SW 1271 (cell line): Measurements from ENCODE around the gene PCDHGA4.
"Not testable (repeated sequence)": the region's sequence is repeated elsewhere in the genome, so short reads cannot be mapped to it uniquely, and the experiment has no call there.

ENCODE experiments used
- DNase-seq, 2 experiments: peaks; one replicate each; lab custom pipeline; 2025; lab: John Stamatoyannopoulos, UW

PCDHGA4 gene

DNA sequence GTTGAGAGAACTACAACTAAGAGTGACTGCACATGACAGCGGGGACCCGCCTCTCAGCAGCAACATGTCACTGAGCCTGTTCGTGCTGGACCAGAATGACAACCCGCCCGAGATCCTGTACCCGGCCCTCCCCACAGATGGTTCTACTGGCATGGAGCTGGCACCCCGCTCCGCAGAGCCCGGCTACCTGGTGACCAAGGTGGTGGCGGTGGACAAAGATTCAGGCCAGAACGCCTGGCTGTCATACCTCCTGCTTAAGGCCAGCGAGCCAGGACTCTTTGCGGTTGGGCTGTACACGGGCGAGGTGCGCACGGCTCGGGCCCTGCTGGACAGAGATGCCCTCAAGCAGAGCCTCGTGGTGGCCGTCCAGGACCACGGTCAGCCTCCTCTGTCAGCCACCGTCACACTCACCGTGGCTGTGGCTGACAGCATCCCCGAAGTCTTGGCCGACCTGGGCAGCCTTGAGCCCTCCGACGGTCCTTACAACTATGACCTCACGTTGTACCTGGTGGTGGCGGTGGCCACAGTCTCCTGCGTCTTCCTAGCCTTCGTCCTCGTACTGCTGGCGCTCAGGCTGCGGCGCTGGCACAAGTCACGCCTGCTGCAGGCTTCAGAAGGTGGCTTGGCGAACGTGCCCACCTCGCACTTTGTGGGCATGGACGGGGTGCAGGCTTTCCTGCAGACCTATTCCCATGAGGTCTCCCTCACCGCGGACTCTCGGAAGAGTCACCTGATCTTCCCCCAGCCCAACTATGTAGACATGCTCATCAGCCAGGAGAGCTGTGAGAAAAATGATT, 29.8 kb downstream of the PCDHGA4 start:
- no peak for DNase-seq

DNA sequence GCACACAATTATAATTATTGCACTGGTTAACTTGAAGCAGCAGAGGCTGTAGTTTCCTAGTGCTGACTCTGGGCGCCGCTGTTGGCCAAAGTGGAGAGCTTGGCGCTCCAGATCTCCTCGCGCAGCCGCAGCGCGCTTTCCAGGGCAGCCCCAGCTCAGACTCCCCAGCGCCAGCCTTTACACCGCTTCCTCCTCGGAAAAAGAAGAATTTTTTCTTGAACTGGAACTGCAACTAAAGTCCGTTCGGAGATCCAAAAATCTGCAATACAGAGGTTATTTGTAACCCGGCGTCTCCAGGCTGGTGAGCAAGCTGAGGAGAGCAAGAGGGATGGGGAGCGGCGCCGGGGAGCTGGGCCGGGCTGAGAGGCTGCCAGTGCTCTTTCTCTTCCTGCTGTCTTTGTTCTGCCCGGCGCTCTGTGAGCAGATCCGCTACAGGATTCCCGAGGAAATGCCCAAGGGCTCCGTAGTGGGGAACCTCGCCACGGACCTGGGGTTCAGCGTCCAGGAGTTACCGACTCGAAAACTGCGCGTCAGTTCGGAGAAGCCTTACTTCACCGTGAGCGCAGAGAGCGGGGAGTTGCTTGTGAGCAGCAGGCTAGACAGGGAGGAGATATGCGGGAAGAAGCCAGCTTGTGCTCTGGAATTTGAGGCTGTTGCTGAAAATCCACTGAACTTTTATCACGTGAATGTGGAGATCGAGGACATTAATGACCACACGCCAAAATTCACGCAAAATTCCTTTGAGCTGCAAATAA, 32.9 kb downstream of the PCDHGA4 start, which contains the start of gene PCDHGB4:
TSS of gene PCDHGB4 (plus strand) at position 142 of the 755 bp plus-strand sequence. CDS start at position 329, 187 bp downstream.
- not testable (repeated sequence) for DNase-seq

DNA sequence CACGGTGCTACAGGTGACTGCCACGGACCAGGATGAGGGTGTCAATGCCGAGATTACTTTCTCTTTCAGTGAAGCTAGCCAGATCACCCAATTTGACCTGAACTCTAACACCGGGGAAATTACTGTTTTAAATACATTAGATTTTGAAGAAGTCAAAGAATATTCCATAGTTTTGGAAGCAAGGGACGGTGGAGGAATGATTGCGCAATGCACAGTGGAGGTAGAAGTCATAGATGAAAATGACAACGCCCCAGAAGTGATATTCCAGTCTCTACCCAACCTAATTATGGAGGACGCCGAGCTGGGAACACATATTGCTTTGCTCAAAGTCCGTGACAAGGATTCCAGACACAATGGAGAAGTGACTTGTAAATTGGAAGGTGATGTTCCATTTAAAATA, 33.8 kb downstream of the PCDHGA4 start:
- DNase-seq = no peak

DNA sequence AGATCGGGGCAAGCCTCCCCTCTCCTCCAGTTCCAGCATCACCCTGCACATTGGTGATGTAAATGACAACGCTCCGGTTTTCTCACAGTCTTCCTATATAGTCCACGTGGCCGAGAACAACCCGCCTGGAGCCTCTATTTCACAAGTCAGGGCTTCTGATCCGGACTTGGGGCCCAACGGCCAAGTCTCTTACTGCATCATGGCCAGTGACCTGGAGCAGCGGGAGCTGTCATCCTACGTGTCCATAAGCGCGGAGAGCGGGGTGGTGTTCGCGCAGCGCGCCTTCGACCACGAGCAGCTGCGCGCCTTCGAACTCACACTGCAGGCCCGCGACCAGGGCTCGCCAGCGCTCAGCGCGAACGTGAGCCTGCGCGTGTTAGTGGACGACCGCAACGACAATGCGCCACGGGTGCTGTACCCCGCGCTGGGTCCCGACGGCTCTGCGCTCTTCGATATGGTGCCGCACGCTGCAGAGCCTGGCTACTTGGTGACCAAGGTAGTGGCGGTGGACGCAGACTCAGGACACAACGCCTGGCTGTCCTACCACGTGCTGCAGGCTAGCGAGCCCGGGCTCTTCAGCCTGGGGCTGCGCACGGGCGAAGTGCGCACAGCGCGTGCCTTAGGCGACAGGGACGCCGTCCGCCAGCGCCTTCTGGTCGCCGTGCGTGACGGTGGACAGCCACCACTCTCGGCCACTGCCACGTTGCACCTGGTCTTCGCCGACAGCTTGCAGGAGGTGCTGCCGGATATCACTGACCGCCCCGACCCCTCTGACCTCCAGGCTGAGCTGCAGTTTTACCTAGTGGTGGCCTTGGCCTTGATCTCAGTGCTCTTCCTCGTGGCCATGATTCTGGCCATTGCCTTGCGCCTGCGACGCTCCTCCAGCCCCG, 34.6 kb downstream of the PCDHGA4 start:
- DNase-seq = no peak

DNA sequence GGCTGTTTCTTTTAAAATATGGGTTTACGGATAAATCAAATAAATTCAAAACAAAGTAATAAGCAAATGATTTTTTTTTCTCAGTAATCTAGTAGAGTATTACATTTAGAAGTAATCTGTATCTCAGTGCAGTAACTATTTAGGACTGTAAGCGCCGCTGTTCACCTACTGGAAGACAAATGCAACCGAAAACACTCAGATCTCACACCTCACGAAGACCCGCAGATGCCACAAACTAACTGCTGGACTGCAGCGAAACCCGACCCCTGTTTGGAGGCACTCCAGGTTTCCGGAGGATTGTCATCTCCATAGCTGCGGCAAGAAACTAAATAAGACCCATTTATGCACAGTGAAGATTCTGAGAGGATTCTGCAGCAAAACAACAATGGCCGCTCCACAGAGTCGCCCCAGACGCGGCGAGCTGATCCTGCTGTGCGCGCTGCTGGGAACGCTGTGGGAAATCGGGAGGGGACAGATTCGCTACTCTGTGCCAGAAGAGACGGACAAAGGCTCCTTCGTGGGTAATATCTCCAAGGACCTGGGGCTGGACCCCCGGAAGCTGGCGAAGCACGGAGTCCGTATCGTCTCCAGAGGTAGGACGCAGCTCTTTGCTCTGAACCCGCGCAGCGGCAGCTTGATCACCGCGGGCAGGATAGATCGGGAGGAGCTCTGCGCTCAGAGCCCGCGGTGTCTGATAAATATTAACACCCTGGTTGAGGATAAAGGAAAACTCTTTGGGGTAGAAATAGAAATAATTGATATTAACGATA, 37.8 kb downstream of the PCDHGA4 start, which contains the start of gene PCDHGA8:
TSS of gene PCDHGA8 (plus strand) at position 205 of the 770 bp plus-strand sequence. CDS start at position 386, 181 bp downstream.
- peak in 1 of 2 experiments; percentile 52 for DNase-seq

DNA sequence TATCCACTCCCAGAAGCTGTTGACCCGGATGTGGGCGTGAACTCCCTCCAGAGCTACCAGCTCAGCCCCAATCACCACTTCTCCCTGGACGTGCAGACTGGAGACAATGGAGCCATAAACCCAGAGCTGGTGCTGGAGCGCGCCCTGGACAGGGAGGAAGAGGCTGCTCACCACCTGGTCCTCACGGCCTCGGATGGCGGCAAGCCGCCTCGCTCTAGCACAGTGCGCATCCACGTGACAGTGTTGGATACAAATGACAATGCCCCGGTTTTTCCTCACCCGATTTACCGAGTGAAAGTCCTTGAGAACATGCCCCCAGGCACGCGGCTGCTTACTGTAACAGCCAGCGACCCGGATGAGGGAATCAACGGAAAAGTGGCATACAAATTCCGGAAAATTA, 38.4 kb downstream of the PCDHGA4 start:
- no peak for DNase-seq

DNA sequence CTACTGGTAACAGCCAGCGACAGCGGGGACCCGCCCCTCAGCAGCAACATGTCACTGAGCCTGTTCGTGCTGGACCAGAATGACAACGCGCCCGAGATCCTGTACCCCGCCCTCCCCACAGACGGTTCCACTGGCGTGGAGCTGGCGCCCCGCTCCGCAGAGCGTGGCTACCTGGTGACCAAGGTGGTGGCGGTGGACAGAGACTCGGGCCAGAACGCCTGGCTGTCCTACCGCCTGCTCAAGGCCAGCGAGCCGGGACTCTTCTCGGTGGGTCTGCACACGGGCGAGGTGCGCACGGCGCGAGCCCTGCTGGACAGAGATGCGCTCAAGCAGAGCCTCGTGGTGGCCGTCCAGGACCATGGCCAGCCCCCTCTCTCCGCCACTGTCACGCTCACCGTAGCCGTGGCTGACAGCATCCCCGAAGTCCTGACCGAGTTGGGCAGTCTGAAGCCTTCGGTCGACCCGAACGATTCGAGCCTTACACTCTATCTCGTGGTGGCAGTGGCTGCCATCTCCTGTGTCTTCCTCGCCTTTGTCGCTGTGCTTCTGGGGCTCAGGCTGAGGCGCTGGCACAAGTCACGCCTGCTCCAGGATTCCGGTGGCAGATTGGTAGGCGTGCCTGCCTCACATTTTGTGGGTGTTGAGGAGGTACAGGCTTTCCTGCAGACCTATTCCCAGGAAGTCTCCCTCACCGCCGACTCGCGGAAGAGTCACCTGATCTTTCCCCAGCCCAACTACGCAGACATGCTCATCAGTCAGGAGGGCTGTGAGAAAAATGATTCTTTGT, 39.8 kb downstream of the PCDHGA4 start:
- not testable (repeated sequence) for DNase-seq

DNA sequence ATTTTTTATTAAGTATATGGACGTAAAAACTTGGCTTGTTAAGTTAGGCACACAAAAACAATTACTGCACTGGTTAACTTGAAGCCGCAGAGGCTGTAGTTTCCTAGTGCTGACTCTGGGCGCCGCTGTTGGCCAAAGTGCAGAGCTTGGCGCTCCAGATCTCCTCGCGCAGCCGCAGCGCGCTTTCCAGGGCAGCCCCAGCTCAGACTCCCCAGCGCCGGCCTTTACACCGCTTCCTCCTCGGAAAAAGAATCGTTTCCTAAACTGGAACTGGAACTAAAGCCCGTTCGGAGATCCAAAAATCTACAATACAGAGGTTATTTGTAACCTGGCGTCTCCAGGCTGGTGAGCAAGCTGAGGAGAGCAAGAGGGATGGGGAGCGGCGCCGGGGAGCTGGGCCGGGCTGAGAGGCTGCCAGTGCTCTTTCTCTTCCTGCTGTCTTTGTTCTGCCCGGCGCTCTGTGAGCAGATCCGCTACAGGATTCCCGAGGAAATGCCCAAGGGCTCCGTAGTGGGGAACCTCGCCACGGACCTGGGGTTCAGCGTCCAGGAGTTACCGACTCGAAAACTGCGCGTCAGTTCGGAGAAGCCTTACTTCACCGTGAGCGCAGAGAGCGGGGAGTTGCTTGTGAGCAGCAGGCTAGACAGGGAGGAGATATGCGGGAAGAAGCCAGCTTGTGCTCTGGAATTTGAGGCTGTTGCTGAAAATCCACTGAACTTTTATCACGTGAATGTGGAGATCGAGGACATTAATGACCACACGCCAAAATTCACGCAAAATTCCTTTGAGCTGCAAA, 43.1 kb downstream of the PCDHGA4 start, which contains the start of gene PCDHGB5:
TSS of gene PCDHGB5 (plus strand) at position 192 of the 796 bp plus-strand sequence. CDS start at position 373, 181 bp downstream.
- DNase-seq = peak in 1 of 2 experiments; percentile 48

DNA sequence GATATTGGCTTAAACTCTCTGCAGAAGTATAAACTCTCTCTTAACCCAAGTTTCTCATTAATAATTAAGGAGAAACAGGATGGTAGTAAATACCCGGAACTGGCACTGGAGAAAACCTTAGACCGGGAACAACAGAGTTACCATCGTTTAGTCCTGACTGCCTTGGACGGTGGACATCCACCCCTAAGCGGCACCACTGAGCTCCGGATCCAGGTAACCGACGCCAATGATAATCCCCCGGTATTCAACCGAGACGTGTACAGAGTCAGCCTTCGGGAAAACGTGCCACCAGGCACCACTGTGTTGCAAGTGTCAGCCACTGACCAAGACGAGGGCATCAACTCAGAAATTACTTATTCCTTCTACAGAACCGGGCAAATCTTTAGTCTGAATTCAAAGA, 43.8 kb downstream of the PCDHGA4 start:
- no peak for DNase-seq

DNA sequence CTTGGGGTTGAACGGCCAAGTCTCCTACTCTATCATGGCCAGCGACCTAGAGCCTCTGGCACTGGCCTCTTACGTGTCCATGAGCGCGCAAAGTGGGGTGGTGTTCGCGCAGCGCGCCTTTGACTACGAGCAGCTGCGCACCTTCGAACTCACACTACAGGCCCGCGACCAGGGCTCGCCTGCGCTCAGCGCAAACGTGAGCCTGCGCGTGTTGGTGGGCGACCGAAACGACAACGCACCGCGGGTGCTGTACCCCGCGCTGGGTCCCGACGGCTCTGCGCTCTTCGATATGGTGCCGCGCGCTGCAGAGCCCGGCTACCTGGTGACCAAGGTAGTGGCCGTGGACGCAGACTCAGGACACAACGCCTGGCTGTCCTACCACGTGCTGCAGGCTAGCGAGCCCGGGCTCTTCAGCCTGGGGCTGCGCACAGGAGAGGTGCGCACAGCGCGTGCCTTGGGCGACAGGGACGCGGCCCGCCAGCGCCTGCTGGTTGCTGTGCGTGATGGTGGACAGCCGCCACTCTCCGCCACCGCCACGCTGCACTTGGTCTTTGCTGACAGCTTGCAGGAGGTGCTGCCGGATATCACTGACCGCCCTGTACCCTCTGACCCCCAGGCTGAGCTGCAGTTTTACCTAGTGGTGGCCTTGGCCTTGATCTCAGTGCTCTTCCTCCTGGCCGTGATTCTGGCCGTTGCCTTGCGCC, 44.9 kb downstream of the PCDHGA4 start:
- no peak for DNase-seq

DNA sequence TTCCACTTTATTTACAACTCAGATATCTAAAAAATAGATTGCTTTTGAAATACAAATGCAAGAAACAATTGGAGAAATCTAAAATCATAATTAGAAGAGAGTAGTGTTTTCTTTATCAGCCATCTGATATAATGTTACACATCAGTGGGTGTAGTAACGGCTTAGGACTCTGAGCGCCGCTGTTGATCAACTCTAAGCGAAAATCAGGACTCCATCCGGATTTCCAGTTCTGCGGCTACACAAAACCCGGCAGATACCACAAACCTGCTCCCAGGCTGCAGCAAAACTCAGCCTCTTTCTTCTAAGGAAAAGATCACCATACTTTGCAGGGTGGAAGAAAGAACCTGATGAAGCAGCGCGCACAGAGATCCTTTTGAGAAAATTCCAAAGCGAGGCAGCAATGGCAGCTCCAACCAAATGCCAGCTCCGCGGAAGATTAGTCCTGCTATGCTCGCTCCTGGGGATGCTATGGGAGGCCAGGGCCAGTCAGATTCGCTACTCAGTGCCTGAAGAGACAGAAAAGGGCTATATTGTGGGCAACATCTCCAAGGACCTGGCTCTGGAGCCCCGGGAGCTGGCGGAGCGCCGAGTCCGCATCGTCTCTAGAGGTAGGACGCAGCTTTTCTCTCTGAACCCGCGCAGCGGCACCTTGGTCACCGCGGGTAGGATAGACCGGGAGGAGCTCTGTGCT, 47.9 kb downstream of the PCDHGA4 start, which contains the start of gene PCDHGA9:
TSS of gene PCDHGA9 (plus strand) at position 226 of the 691 bp plus-strand sequence. CDS start at position 401, 175 bp downstream.
- DNase-seq = no peak

DNA sequence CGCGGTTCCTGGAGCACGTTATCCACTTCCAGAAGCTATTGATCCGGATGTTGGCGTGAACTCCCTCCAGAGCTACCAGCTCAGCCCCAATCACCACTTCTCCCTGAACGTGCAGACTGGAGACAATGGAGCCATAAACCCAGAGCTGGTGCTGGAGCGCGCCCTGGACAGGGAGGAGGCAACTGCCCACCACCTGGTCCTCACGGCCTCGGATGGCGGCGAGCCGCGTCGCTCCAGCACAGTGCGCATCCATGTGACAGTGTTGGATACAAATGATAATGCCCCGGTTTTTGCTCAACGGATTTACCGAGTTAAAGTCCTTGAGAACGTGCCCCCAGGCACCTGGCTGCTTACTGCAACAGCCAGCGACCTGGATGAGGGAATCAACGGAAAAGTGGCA, 48.6 kb downstream of the PCDHGA4 start:
- no peak for DNase-seq
